Spleen (tissue), 11 donors: Measurements from ENCODE around the gene FGR. TPM values are rescaled to one million over a fixed set of nuclear protein-coding genes. Genes with fewer than 3 reads are reported as not detected.
A peak's percentile ranks its signal among the peaks of the same experiment; 100 is the strongest.

Source experiments
- DNase-seq: peaks from one replicate; pipeline ENCODE4 v3.0.0-alpha.2; 2020
- H3K27ac ChIP-seq, 8 donors: fragments of 200-600 bp; sonication (generic) in 7 of 8; 1 replicate in 4 of 8; 2 replicates in 4 of 8; pipeline versions ENCODE4 v1.5.0 to v1.8.0; 2016 to 2021; ENCODE audit warnings: inconsistent platforms in 4 of 8, mild to moderate bottlenecking in 4 of 8, moderate library complexity in 1 of 8
- H3K27me3 ChIP-seq, 7 donors: fragments of 200-600 bp; sonication (generic) in 6 of 7; replicated peaks in 1 of 7; 1 replicate in 4 of 7; 2 replicates in 3 of 7; pipeline versions ENCODE4 v1.5.0 to v1.8.0; 2016 to 2021; ENCODE audit warnings: inconsistent platforms in 3 of 7, mild to moderate bottlenecking in 1 of 7
- H3K36me3 ChIP-seq, 6 donors: fragments of 200-600 bp; sonication (generic) in 5 of 6; 1 replicate in 4 of 6; 2 replicates in 2 of 6; pipeline versions ENCODE4 v1.5.0 to v1.8.0; 2016 to 2021; ENCODE audit warnings: inconsistent platforms in 2 of 6
- H3K4me1 ChIP-seq, 6 donors: fragments of 200-600 bp; sonication (generic) in 5 of 6; 1 replicate in 3 of 6; 2 replicates in 3 of 6; pipeline versions ENCODE4 v1.5.0 to v1.8.0; 2016 to 2021; ENCODE audit warnings: inconsistent platforms in 3 of 6
- H3K4me3 ChIP-seq, 8 donors: fragments of 200-600 bp; sonication (generic) in 7 of 8; 1 replicate in 4 of 8; 2 replicates in 4 of 8; pipeline versions ENCODE4 v1.5.0 to v1.8.0; 2016 to 2021; ENCODE audit warnings: inconsistent platforms in 4 of 8, mild to moderate bottlenecking in 4 of 8, moderate library complexity in 2 of 8
- H3K9me3 ChIP-seq, 8 donors: fragments of 200-600 bp; sonication (generic) in 7 of 8; 1 replicate in 4 of 8; 2 replicates in 4 of 8; pipeline versions ENCODE4 v1.5.0 to v1.8.0; 2016 to 2021; ENCODE audit warnings: inconsistent platforms in 4 of 8
- POLR2A ChIP-seq, 3 donors: fragments of 450-650 bp; IDR thresholded peaks; one replicate each; pipeline ENCODE4 v1.5.1; 2017; ENCODE audit warnings: antibody characterized with exemption in 3 of 3, mild to moderate bottlenecking in 1 of 3
- POLR2AphosphoS5 ChIP-seq, 3 donors: sonication (generic); formaldehyde crosslinking; IDR thresholded peaks; one replicate each; pipeline ENCODE4 v1.5.1; 2017; ENCODE audit warnings: antibody characterized with exemption in 3 of 3
- WGBS, 5 donors: extraction: QIAGEN DNeasy Blood & Tissue Kit in 3 of 5; methylation state at CpG; one replicate each; pipeline versions ENCODE4 v1.1.5 to v1.1.7; 2013 to 2018; 5-methylcytosine and 5-hydroxymethylcytosine counted together
- intact Hi-C: fragments of 100-400 bp; cut with DNase I; formaldehyde crosslinking; loops from one replicate; pipeline ENCODE4 v1.15.0; 2023; ENCODE audit warnings: low total_unique reads
- polyA plus RNA-seq, 3 donors: library from polyadenylated mRNA; stranded (reverse); fragments of 200-250 nt; gene quantifications; one replicate each; pipeline ENCODE4 v1.2.1, GENCODE V29; 2013
- total RNA-seq, 7 donors: library from RNA; depleted of rRNA in 3 of 7; stranded (reverse); fragments of >200 nt in 3 of 7; fragmentation: NEBNext Ultra II Directional in 4 of 7; extraction: Animal tissue kit (Norgen Biotek cat#: 25700) in 4 of 7; gene quantifications; one replicate each; pipeline versions ENCODE4 v1.1.0 to v1.2.1, GENCODE V29; 2016 to 2021
- TF ChIP-seq, protein P1 (sequence below), 11 experiments: fragments of 200-600 bp in 7 of 11; fragments of 450-650 bp in 4 of 11; sonication (generic) in 4 of 11; IDR thresholded peaks in 8 of 11; conservative IDR thresholded peaks in 3 of 11; 1 replicate in 7 of 11; 2 replicates in 4 of 11; pipeline versions ENCODE4 v1.4.0 to v1.8.0; 2016 to 2021; ENCODE audit warnings: antibody characterized with exemption in 11 of 11, inconsistent platforms in 4 of 11, mild to moderate bottlenecking in 1 of 11
- donor health status: healthy with polysubstance abuse.
- donor health status: DM: no; HTN: no; CAD: no; lungs with moderate emphysema.
- donor health status: DM: no; HTN: no; CAD: no.
- donor health status: Bipolar disorder and iron deficiency.
- donor health status: healthy.
- donor health status: DM: no; HTN: no; CAD: no.
- donor health status: DM: yes; HTN: yes; CAD: no.

FGR gene
- total and polyA plus RNA-seq, 10 donors: 44.7 to 249 (median 121) TPM

DNA sequence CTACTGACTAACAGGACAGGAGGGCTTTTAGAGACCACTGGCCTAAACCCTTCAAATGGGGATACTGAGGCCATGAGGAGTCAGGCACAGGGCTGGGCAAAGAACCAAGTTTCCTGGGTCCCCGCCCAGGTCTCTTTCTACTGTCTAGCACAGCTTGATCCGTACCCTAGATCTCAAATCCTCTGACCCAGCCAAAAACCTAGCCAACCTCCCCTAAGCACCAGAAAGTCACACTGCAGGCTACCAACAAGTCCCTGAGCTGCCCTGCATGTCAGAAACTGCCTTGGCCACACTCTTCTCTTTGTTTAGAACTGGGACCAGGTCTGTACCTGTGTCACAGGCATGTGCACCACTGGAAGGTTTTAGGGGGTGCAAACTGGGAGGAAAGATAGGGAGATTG, 64.6 kb downstream of the FGR start:
- intact Hi-C loops: no loop called here
- peak overlapping the region in 6 of 8 donors; percentile 13 to 96 (median 86) for H3K27ac ChIP-seq
- H3K4me3 ChIP-seq: no peak overlapping the region
- H3K9me3 ChIP-seq: no peaks in the 10 kb centered on the region
- no peak for DNase-seq
- WGBS, 5 donors: 73 to 91% (median 83%) methylated on average over 2 of the region's 2 CpGs
- H3K4me1 ChIP-seq: peaks cover 53 to 100% (median 89%) of the 10 kb centered on the region in 6 donors
- peaks cover 0 to 6% (median 0%) of the 10 kb centered on the region in 7 donors for H3K27me3 ChIP-seq
- H3K36me3 ChIP-seq: no peaks in the 10 kb centered on the region
- TF ChIP-seq POLR2AphosphoS5 (IDR thresholded peaks at IDR 0.05) (no peak), POLR2A (IDR thresholded peaks at IDR 0.05) (no peak)
- TF ChIP-seq, protein P1, sequence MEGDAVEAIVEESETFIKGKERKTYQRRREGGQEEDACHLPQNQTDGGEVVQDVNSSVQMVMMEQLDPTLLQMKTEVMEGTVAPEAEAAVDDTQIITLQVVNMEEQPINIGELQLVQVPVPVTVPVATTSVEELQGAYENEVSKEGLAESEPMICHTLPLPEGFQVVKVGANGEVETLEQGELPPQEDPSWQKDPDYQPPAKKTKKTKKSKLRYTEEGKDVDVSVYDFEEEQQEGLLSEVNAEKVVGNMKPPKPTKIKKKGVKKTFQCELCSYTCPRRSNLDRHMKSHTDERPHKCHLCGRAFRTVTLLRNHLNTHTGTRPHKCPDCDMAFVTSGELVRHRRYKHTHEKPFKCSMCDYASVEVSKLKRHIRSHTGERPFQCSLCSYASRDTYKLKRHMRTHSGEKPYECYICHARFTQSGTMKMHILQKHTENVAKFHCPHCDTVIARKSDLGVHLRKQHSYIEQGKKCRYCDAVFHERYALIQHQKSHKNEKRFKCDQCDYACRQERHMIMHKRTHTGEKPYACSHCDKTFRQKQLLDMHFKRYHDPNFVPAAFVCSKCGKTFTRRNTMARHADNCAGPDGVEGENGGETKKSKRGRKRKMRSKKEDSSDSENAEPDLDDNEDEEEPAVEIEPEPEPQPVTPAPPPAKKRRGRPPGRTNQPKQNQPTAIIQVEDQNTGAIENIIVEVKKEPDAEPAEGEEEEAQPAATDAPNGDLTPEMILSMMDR (IDR thresholded peaks at IDR 0.05 in 8 of 11, conservative IDR thresholded peaks at IDR 0.05 in 3 of 11): no peak

DNA sequence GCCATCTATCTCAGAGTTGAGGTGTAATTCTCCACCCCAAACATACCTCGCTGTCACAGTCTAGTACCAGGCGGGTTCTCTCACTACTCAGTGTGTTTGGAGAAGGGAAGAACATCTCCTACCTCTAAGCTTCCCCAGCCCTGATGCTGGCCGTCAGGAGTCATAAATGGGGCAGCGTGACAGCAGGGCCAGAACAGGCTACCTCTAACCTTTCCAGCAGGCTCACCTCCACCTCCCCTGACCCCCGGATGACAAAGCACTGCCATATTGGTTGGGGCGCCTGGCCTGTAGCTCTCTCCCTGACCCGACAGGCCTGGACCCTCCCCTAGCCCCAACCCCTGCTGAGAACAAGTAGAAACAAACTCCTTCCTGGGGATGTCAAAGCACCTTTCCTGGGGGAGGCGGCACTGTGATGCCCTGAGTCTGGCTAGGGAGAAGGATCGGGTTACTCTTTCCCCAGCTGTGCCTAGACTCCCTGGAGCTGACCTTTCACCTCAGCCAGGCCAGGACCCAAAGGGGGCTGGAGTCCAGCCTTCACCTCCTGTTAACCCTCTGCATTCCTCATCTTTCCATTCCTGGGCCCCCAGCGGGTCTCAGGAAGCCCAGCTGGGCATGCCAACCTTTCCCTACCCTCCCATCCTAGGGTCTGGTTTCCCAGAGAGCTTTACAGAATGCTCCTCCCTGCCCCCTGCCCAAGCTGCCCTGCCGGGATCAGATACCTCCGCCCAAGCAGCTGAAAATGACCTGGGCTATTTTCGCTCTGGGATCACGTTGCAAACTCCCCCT, 65.3 kb downstream of the FGR start:
- no peaks in the 10 kb centered on the region for H3K36me3 ChIP-seq
- H3K27ac ChIP-seq: peak overlapping the region in 6 of 8 donors; percentile 70 to 96 (median 86)
- no peak overlapping the region for H3K4me3 ChIP-seq
- H3K27me3 ChIP-seq: no peaks in the 10 kb centered on the region
- no peak for DNase-seq
- peaks cover 48 to 100% (median 88%) of the 10 kb centered on the region in 6 donors for H3K4me1 ChIP-seq
- no peaks in the 10 kb centered on the region for H3K9me3 ChIP-seq
- intact Hi-C loops: no loop called here
- 76 to 85% (median 81%) methylated on average over 13 to 14 of the region's 14 CpGs for WGBS, 5 donors
- TF ChIP-seq POLR2A (IDR thresholded peaks at IDR 0.05) (no peak), POLR2AphosphoS5 (IDR thresholded peaks at IDR 0.05) (no peak)
- TF ChIP-seq, protein P1 (IDR thresholded peaks at IDR 0.05 in 8 of 11, conservative IDR thresholded peaks at IDR 0.05 in 3 of 11): no peak

DNA sequence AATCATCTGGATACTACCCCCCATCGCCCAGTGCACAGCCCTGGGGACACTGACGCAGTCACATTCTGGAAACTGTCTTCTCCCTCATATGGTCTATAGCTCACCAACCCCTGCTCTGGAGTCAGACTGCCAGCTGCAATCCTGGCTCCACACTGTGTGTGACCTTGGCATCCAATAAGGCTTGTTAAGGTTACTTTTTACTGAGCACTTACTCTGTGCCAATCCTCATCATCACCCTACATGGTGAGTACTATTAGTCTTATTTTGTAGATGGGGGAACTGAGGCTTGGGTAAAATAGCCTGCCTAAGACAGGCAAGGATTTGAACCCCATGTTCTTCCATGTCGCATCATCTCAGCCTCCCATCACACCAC, 65.9 kb downstream of the FGR start:
- Histone ChIP-seq H3K27me3 (no peaks in the 10 kb centered on the region), H3K4me3 (peak overlapping the region in 4 of 8 donors; percentile 29 to 65 (median 36)), H3K4me1 (peaks cover 42 to 100% (median 88%) of the 10 kb centered on the region in 6 donors), H3K9me3 (no peaks in the 10 kb centered on the region), H3K36me3 (no peaks in the 10 kb centered on the region), H3K27ac (peak overlapping the region; percentile 48 to 96 (median 84))
- TF ChIP-seq POLR2AphosphoS5 (IDR thresholded peaks at IDR 0.05): no peak
- TF ChIP-seq, protein P1 (IDR thresholded peaks at IDR 0.05 in 8 of 11, conservative IDR thresholded peaks at IDR 0.05 in 3 of 11): no peak
- no peak for TF ChIP-seq POLR2A (IDR thresholded peaks at IDR 0.05)
- DNase-seq: no peak
- intact Hi-C loops: no loop called here
- WGBS, 5 donors: 58 to 93% (median 72%) methylated on average over 3 of the region's 3 CpGs

DNA sequence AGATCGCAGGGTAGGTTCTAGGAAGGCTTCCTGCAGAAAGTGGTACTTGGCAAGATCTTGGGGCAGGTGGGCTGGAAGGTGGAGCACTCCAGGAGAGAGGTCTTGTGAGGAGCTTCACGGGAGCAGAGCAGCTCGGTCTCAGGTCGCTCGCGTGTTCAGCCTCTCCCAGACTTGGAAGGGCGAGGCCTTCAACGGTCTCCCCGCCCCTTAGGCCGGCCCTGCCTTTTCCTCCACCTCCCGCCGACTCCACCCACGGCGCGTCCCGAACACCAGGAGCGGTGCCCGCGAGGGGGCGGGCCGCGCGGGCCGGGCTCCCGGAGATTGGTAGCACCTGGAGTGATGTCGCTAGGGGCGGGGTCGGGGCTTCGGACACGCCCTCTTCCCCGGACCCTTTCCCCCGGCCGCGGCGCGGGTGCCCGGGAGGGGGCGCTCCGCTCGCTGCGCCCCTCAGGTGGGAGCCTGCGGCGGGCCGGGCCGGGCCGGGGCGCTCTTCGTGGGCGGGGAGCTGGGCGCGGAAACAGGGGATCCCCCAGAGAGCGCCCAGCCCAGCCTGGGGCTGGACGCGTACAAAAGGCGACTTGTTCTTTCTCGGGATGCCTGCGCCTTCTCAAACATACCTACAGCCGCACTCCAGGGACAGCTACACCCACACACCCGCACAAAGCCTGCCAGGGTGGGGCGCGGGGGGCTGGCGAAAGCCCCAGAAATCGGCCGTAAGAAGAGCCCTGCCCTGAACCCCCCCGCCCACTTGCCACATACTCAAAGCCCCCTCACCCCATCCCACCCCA, 66.5 kb downstream of the FGR start:
- TF ChIP-seq POLR2AphosphoS5 (IDR thresholded peaks at IDR 0.05) (peak; percentile 73 to 90 (median 89)), POLR2A (IDR thresholded peaks at IDR 0.05) (no peak)
- TF ChIP-seq, protein P1 (IDR thresholded peaks at IDR 0.05 in 8 of 11, conservative IDR thresholded peaks at IDR 0.05 in 3 of 11): peak; percentile 62 to 96 (median 94)
- 3 to 10% (median 5%) methylated on average over 27 to 65 of the region's 65 CpGs for WGBS, 5 donors
- Histone ChIP-seq H3K4me1 (peaks cover 41 to 100% (median 88%) of the 10 kb centered on the region in 6 donors), H3K27me3 (no peaks in the 10 kb centered on the region), H3K4me3 (peak overlapping the region; percentile 13 to 65 (median 28)), H3K9me3 (no peaks in the 10 kb centered on the region), H3K36me3 (no peaks in the 10 kb centered on the region), H3K27ac (peak overlapping the region; percentile 48 to 96 (median 84))
- intact Hi-C loops: no loop called here
- peak; percentile 98 for DNase-seq
